Esophagus muscularis mucosa (tissue), 3 donors: ENCODE results near the gene SLC8A1.

Experiments used
- EP300 ChIP-seq: sonication (generic); formaldehyde crosslinking; IDR thresholded peaks from one replicate; pipeline ENCODE4 v1.6.1; 2017; ENCODE audit warnings: antibody characterized with exemption
- TF ChIP-seq, protein P1 (sequence below), 3 experiments: fragments of 200-600 bp in 2 of 3; fragments of 450-650 bp in 1 of 3; sonication (generic) in 2 of 3; IDR thresholded peaks; one replicate each; pipeline ENCODE4 v1.5.1; 2017 to 2019; ENCODE audit warnings: antibody characterized with exemption in 3 of 3, mild to moderate bottlenecking in 2 of 3, moderate library complexity in 1 of 3

GRCh38 chr2:40047406-40047805 is 404.5 kb downstream of the SLC8A1 start:
- TF ChIP-seq, protein P1, sequence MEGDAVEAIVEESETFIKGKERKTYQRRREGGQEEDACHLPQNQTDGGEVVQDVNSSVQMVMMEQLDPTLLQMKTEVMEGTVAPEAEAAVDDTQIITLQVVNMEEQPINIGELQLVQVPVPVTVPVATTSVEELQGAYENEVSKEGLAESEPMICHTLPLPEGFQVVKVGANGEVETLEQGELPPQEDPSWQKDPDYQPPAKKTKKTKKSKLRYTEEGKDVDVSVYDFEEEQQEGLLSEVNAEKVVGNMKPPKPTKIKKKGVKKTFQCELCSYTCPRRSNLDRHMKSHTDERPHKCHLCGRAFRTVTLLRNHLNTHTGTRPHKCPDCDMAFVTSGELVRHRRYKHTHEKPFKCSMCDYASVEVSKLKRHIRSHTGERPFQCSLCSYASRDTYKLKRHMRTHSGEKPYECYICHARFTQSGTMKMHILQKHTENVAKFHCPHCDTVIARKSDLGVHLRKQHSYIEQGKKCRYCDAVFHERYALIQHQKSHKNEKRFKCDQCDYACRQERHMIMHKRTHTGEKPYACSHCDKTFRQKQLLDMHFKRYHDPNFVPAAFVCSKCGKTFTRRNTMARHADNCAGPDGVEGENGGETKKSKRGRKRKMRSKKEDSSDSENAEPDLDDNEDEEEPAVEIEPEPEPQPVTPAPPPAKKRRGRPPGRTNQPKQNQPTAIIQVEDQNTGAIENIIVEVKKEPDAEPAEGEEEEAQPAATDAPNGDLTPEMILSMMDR (IDR thresholded peaks at IDR 0.05): no peak
- TF ChIP-seq EP300: no peak
